Measurements from ENCODE around the gene IFITM1.

DNA sequence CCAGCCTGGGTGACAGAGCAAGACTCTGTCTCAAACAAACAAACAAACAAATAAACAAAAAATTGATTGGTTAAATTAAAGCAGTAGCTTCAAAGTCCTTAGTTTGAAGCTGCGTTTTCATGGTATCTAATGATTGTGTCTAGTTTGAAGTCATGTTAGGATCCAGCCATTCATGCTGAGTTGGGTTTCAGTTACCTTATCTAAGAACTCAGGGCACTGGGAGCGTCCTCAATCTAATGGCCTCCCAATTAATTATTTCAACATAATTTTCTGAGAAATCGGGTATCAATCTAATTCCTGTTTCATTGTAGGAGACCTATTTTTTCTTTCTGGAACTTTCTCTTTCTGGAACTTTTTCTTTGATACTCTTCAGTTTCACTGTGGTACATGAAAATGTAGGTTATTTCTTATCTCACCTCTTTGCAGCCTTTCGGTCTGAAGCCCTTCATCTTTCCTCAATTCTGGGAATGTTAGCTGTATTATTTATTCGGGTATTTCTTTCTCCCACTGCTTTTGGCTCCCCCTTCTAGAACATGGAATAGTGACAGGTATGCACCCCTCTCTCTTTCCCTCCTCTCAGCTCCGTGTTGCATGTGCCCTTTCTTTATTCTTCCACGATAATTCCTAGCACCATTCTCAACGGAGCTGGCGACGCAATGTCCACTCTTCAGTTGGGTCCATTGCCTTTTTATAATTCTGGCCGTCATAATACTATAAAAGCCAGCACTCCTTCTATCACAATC, 31.2 kb downstream of the IFITM1 start:
- TF ChIP-seq SUZ12 (IDR thresholded peaks at IDR 0.05; ENCODE audit: extremely low read depth, insufficient read depth, insufficient read length) (no peak), YY1 (IDR thresholded peaks at IDR 0.05; ENCODE audit: insufficient read depth, insufficient read length) (no peak)
